GM12878 (cell line): ENCODE measurements around the gene ERP27. TPM values are rescaled to one million over a fixed set of nuclear protein-coding genes. Genes with fewer than 3 reads are reported as not detected.

ENCODE experiments used
- ATAC-seq: fragments of 200-7000 bp; cut with Tn5 transposase; 3 replicates; pipeline ENCODE4 v1.9.1; 2020; ENCODE audit warnings: mild to moderate bottlenecking, moderate library complexity
- BruUV-seq: library from RNA; stranded (reverse); fragments of 400-500 nt; replicated peaks from 2 replicates; lab custom pipeline; 2021; lab: Mats Ljungman, UMichigan
- CTCF ChIA-PET: fragments of 300-600 bp; sonication (Branson Sonifier 250); formaldehyde crosslinking; extraction: SDS; loops from one replicate; lab custom pipeline; 2021; ENCODE audit warnings: inconsistent platforms; lab: Yijun Ruan, JAX
- POLR2A ChIA-PET: fragments of 350-600 bp; formaldehyde crosslinking; extraction: SDS; loops from one replicate; lab custom pipeline; 2021; ENCODE audit warnings: inconsistent platforms; lab: Charles Lee
- RAD21 ChIA-PET: fragments of 300-600 bp; sonication (Branson Sonifier 250); formaldehyde crosslinking; loops from one replicate; lab custom pipeline; 2023; ENCODE audit warnings: antibody characterized with exemption; ENCODE audit not compliant: unreplicated experiment; lab: Charles Lee
- SMC1A ChIA-PET: fragments of 300-600 bp; sonication (Branson Sonifier 250); formaldehyde crosslinking; loops from one replicate; lab custom pipeline; 2023; ENCODE audit not compliant: unreplicated experiment, uncharacterized antibody; lab: Charles Lee
- DNase-seq: peaks from one replicate; pipeline ENCODE4 v3.0.0-alpha.2; 2011; ENCODE audit warnings: low read depth, low spot score
- FAIRE-seq: peaks from 3 replicates; lab custom pipeline; 2011; peaks lifted over from hg19 to GRCh38; lab: Jason Lieb, UNC
- H2AFZ ChIP-seq: 2 replicates; pipeline ENCODE4 v1.6.0; 2011; ENCODE audit warnings: low read depth, low read length, control low read depth; ENCODE audit not compliant: control insufficient read depth
- H3K27ac ChIP-seq: 2 replicates; pipeline ENCODE4 v1.5.1; 2011; ENCODE audit warnings: control low read depth; ENCODE audit not compliant: control insufficient read depth, insufficient read depth
- H3K27me3 ChIP-seq, 2 experiments: replicated peaks in 1 of 2; 2 replicates each; pipeline versions ENCODE4 v1.6.0 to v1.6.1; 2011; ENCODE audit warnings: low read length in 1 of 2; ENCODE audit not compliant: control insufficient read depth in 2 of 2, insufficient read depth in 2 of 2
- H3K36me3 ChIP-seq, 2 experiments: 2 replicates each; pipeline ENCODE4 v1.5.1; 2011; ENCODE audit warnings: low read length in 1 of 2; ENCODE audit not compliant: control insufficient read depth in 2 of 2, insufficient read depth in 2 of 2
- H3K4me1 ChIP-seq: 2 replicates; pipeline ENCODE4 v1.6.1; 2011; ENCODE audit warnings: mild to moderate bottlenecking, low read length, moderate library complexity, mixed read lengths; ENCODE audit not compliant: control insufficient read depth, insufficient read depth
- H3K4me2 ChIP-seq: 2 replicates; pipeline ENCODE4 v1.6.0; 2011; ENCODE audit warnings: control low read depth; ENCODE audit not compliant: control insufficient read depth, insufficient read depth
- H3K4me3 ChIP-seq: fragments of 200-600 bp; sonication (generic); 2 replicates; pipeline ENCODE4 v1.5.1; 2016
- H3K79me2 ChIP-seq: 2 replicates; pipeline ENCODE4 v1.6.0; 2011; ENCODE audit warnings: low read length; ENCODE audit not compliant: control insufficient read depth, insufficient read depth
- H3K9ac ChIP-seq: 2 replicates; pipeline ENCODE4 v1.8.0; 2011; ENCODE audit warnings: low read length, control low read depth, mixed read lengths; ENCODE audit not compliant: control insufficient read depth, insufficient read depth
- H3K9me3 ChIP-seq: replicated peaks from 3 replicates; pipeline ENCODE4 v1.5.1; 2011; ENCODE audit warnings: mild to moderate bottlenecking, low read length; ENCODE audit not compliant: control insufficient read depth, insufficient read depth
- H4K20me1 ChIP-seq: 2 replicates; pipeline ENCODE4 v1.6.0; 2011; ENCODE audit not compliant: control insufficient read depth, insufficient read depth
- SMC3 ChIP-seq: IDR thresholded peaks from 2 replicates; pipeline ENCODE4 v1.6.1; 2011; ENCODE audit warnings: low read length, improper control_type of control experiment, borderline replicate concordance
- ZNF274 ChIP-seq: IDR thresholded peaks from one replicate; pipeline ENCODE4 v1.8.0; 2011; ENCODE audit not compliant: insufficient read length, insufficient read depth
- WGBS: methylation state at CpG from one replicate; pipeline ENCODE4 v1.1.6; 2016; ENCODE audit warnings: low lambda C conversion rate; ENCODE audit not compliant: insufficient replicate concordance, insufficient coverage; ENCODE audit errors: missing lambda C conversion rate; 5-methylcytosine and 5-hydroxymethylcytosine counted together
- in situ Hi-C: fragments of 300-500 bp; cut with MboI; formaldehyde crosslinking; loops from 9 replicates; pipeline ENCODE4 v1.14.3; 2018; ENCODE audit warnings: mixed read lengths
- intact Hi-C: fragments of 100-400 bp; cut with micrococcal nuclease; formaldehyde crosslinking; loops from one replicate; pipeline ENCODE4 v1.14.2; 2022; ENCODE audit not compliant: unreplicated experiment
- polyA plus RNA-seq, 11 experiments: library from polyadenylated mRNA; depleted of rRNA in 4 of 11; unstranded in 6 of 11; stranded (reverse) in 5 of 11; fragments of >200 nt; fragmentation: Nextera tagmentation in 4 of 11; fragmentation: Illumina TruSeq in 1 of 11; extraction: Ambion mirVana in 4 of 11; extraction: Trizol in 1 of 11; gene quantifications; 1 replicate in 1 of 11; 2 replicates in 10 of 11; pipeline versions ENCODE4 v1.2.1 to v1.2.3, GENCODE V29; 2011 to 2016; ENCODE audit warnings: inconsistent platforms in 2 of 11, missing spikeins in 2 of 11, low read depth in 1 of 11
- total RNA-seq, 4 experiments: library from RNA; depleted of rRNA in 3 of 4; stranded (reverse); fragments of >200 nt in 3 of 4; fragmentation: Illumina TruSeq in 1 of 4; extraction: Trizol in 1 of 4; gene quantifications; 2 replicates each; pipeline versions ENCODE4 v1.2.1 to v1.2.3, GENCODE V29; 2013 to 2021
- TF ChIP-seq, protein P1 (sequence below), 3 experiments: IDR thresholded peaks in 2 of 3; conservative IDR thresholded peaks in 1 of 3; 2 replicates each; pipeline ENCODE4 v1.5.1; 2011; ENCODE audit warnings: low read depth in 3 of 3, low read length in 3 of 3, mild to moderate bottlenecking in 3 of 3, control low read depth in 2 of 3, moderate library complexity in 2 of 3, inconsistent platforms in 1 of 3, mixed read lengths in 1 of 3; ENCODE audit not compliant: control insufficient read depth in 2 of 3, insufficient read depth in 1 of 3; ENCODE audit errors: extremely low read depth in 1 of 3

Gene ERP27
- total and polyA plus RNA-seq, 10 of the 15 experiments (the other 5 are each of a cell fraction or from before 2014, with no cell fraction given), result 0.91 to 2.4 (median 1.4) TPM

DNA sequence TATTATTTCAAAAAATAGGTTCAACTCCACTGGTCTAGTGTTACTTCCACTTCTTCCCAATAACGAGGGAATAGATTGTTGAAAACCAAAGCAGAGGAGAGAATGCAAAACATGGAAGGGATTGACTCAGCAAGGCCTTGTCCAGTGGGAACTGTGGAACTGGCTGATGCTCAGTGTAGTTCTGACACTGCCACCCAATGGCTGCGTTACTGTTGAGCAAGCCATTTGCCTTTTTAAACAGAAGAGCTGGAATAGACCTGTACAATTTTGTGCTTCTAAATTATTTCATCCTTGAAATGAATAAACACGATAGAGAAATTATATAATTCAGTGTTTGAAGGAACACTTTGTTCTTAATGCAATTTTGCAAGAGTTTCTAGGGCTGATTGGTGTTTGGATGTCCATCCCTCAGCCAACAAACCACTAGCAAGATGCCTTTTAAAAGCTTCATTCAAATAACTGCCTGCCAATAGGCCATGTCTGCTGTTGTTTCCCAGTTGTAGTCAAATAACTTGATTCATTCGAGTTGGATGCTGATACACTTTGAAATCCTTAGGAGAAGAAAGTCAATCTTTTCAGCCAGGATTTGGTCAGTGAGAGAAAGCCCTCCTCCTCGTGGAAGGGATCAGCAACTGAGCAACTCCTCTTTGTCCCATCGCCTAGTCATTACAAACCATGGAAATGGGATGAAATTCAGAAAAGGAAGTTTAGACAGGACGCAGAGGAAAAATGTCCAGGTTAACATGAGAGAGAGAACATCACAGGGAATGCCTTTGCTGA lies 45.4 kb downstream of the ERP27 start:
- 24% methylated on average over 7 of the region's 7 CpGs for WGBS
- no peak for TF ChIP-seq ZNF274
- TF ChIP-seq, protein P1, sequence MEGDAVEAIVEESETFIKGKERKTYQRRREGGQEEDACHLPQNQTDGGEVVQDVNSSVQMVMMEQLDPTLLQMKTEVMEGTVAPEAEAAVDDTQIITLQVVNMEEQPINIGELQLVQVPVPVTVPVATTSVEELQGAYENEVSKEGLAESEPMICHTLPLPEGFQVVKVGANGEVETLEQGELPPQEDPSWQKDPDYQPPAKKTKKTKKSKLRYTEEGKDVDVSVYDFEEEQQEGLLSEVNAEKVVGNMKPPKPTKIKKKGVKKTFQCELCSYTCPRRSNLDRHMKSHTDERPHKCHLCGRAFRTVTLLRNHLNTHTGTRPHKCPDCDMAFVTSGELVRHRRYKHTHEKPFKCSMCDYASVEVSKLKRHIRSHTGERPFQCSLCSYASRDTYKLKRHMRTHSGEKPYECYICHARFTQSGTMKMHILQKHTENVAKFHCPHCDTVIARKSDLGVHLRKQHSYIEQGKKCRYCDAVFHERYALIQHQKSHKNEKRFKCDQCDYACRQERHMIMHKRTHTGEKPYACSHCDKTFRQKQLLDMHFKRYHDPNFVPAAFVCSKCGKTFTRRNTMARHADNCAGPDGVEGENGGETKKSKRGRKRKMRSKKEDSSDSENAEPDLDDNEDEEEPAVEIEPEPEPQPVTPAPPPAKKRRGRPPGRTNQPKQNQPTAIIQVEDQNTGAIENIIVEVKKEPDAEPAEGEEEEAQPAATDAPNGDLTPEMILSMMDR (IDR thresholded peaks at IDR 0.05 in 2 of 3, conservative IDR thresholded peaks at IDR 0.05 in 1 of 3; ENCODE audit: control insufficient read depth in 2 of 3, extremely low read depth in 1 of 3, insufficient read depth in 1 of 3, low read depth in 3 of 3, low read length in 3 of 3), result peak in 2 of 3 experiments; percentile 19 to 44; a peak in 3 of 6 replicates
- peak; percentile 38 for TF ChIP-seq SMC3
- H3K36me3 ChIP-seq, result no peaks in the 10 kb centered on the region
- H3K27ac ChIP-seq, result no peak overlapping the region
- BruUV-seq, result no TSS peak
- intact Hi-C loops (no loop called here), in situ Hi-C loops (no loop called here)
- no peaks in the 10 kb centered on the region; a peak in 1 of 4 replicates for H3K27me3 ChIP-seq
- no peak overlapping the region for H3K9ac ChIP-seq
- RAD21 ChIA-PET, result interaction anchor here (0.7 to 1.9 kb wide), 5 partner anchors 38 to 103 kb away, joined by 3 to 7 read pairs (median 4); no protein-coding TSS in a partner anchor
- no peaks in the 10 kb centered on the region for H3K4me1 ChIP-seq
- H3K79me2 ChIP-seq, result no peaks in the 10 kb centered on the region
- SMC1A ChIA-PET, result interaction anchor here (0.7 to 3.4 kb wide), 6 partner anchors 41 to 117 kb away, joined by 3 to 22 read pairs (median 4); partner anchors contain the start of gene ERP27
- H4K20me1 ChIP-seq, result no peaks in the 10 kb centered on the region
- no peak overlapping the region for H2AFZ ChIP-seq
- H3K4me2 ChIP-seq, result no peak overlapping the region
- no peak for FAIRE-seq
- no peak for DNase-seq
- H3K4me3 ChIP-seq, result no peak overlapping the region
- ATAC-seq, result peak; percentile 74
- CTCF ChIA-PET, result interaction anchor here (0.8 to 8.5 kb wide), 10 partner anchors 9 to 169 kb away, joined by 3 to 82 read pairs (median 5); no protein-coding TSS in a partner anchor
- POLR2A ChIA-PET, result interaction anchor here (1.4 kb wide), 1 partner anchor 10 kb away, joined by 4 read pairs; no protein-coding TSS in a partner anchor
- no peaks in the 10 kb centered on the region for H3K9me3 ChIP-seq
